GM21717 (cell line): ENCODE measurements around the gene TMEM106C.
"Not testable (repeated sequence)": the region's sequence is repeated elsewhere in the genome, so short reads cannot be mapped to it uniquely, and the experiment has no call there.

Source experiments
- ATAC-seq: cut with Tn5 transposase; IDR thresholded peaks from one replicate; pipeline ENCODE4 v1.9.1; 2021; ENCODE audit warnings: mild to moderate bottlenecking, moderate library complexity; ENCODE audit not compliant: unreplicated experiment

The TMEM106C gene

GRCh38 chr12:47949441-47950341 lies 13.7 kb upstream of the TMEM106C start:
- ATAC-seq = no peak

DNA sequence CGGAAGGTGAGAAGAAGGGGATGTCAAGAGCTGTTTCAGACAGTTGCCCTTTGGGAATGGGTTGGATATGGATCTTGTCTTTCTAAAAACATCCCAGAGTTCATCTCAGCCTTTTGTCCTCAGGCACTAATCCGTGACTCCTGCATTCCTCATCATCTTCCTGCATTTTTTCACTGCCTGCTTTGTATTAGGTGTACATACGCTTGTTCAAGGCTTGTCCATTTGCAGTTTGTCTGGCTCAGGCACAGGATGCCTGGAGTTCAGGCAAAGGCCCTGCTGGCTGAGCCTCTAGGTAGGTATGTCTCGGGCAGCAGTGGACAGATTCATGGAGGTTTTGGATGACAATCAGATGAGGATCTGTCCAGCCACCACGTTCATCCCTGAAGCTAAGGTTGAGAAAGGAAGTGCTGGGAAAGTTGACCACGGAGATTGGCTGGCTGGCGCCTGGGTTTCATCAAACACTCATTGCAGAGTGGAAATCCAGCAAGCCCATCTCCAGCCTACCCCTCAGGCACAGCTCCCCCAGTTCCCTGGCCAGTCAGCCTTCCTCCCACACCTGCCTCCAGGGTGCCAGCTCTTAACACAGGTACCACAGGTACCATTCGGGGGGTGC lies 12.4 kb upstream of the TMEM106C start:
- no peak for ATAC-seq

GRCh38 chr12:47954058-47954457 lies 9.3 kb upstream of the TMEM106C start:
- ATAC-seq = no peak

GRCh38 chr12:47954467-47955045 lies 8.8 kb upstream of the TMEM106C start:
- ATAC-seq = no peak

- ATAC-seq = no peak
Measured at GRCh38 chr12:47955059-47955458, 8.3 kb upstream of the TMEM106C start.

DNA sequence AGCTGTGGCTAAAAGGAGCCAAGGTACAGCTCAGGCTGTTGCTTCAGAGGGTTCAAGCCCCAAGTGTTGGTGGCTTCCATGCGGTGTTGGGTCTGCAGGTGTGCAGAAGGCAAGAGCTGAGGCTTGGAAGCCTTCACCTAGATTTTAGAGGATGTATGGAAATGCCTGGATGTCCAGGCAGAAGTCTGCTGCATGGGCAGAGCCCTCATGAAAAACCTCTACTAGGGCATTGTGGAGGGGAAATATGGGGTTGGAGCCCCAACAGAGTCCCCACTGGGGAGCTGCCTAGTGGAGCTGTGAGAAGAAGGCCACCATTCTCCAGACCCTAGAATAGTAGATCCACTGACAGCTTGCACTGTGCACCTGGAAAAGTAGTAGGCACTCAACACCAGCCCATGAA lies 5.7 kb upstream of the TMEM106C start:
- ATAC-seq = not testable (repeated sequence)

DNA sequence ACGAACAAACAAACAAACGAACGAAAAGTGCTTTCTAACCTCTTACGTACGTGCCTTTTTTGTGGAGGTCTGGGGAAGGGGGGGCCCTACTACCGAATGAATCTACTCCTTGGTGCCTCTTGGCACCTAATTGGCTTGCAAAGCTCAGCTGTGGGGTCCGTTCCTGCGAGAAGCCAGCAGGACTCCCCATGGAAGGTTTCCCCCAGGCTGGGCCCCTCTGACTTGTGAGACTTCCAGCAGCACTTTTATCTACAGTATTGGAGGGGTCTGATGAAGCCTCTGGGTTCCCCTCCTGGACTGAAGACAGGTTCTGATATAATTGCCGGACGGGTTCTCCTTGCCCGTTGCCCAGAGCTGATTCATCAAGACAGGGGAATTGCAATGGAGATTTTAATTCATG lies 1.2 kb upstream of the TMEM106C start:
- ATAC-seq = no peak

DNA sequence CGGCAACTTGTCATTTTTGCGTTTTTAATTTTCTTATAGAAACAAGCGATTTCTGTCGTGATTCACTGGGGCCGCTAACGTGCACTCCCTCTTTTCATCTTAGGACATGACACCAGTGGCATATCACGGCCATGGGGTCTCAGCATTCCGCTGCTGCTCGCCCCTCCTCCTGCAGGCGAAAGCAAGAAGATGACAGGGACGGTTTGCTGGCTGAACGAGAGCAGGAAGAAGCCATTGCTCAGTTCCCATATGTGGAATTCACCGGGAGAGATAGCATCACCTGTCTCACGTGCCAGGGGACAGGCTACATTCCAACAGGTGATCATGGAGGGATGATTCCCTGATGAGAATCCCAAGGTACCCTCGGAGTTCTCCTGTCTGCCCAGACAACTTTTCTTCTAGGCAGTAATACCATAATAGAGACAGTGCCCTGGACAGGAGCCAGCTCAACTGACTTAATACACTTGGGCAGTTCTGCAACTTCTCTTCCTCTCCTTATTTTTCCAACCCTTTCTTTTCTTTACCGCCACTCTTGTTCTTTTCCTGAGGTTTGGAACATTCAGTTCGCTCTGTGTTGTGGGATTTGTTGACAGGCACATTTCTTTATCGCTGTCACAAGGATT lies 821 bp downstream of the TMEM106C start:
- ATAC-seq = no peak

DNA sequence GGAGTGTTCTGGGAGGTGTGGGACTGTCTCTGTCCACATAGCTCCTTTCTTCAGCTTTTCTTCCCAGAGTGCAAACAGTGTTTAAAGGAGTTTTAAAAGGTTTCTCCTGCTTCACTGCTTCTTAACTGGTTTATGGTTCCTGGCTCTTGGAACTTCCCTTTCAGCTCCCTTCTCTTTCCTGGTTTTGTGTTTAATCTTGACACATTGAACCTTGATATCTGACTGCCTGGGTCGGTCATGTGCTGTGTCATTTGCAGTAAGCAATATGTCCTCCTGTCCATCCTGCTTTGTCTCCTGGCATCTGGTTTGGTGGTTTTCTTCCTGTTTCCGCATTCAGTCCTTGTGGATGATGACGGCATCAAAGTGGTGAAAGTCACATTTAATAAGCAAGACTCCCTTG lies 2.2 kb downstream of the TMEM106C start:
- no peak for ATAC-seq

- no peak for ATAC-seq
Measured at GRCh38 chr12:47967461-47968321, 4.3 kb downstream of the TMEM106C start.

DNA sequence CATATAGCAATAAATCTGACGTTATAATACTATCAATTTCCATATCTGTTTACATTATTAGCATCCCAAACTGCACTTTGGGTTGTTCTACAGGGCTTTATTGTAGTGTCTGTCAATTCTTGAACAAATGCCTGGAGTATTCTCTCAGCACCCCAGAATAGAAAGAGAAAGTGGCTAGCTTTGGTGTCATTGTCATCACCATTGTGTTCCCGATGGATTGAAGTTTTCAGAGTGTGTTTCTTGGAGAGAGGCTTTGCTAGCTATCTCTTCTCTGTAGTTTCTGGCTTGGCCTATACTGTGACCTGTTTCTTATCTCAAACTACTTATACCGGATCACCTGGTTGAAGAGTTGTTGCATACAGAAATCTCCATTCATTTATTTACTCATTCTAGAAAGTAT lies 6.4 kb downstream of the TMEM106C start:
- ATAC-seq = no peak

DNA sequence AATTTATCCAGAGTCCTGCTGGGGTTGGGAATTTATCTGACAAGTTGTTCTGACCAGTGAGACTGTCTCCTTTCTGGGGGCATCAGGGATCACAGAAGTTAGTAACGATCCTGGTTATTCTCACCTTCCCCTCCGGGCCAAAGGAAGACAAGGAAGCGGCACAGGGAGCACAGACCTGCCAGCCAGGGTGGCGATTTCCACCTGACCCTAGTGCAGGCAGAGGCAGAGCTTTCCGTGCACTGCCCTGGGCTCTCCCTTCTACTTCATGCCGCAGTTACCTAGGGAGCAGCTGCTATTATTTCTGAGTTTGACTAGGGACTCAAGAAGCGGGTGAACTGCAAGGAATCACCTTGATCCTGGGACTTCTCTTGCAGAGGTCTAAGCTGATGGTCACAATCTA lies 7.4 kb downstream of the TMEM106C start:
- no peak for ATAC-seq

- no peak for ATAC-seq
Measured at GRCh38 chr12:47972895-47973294, 9.5 kb downstream of the TMEM106C start.

DNA sequence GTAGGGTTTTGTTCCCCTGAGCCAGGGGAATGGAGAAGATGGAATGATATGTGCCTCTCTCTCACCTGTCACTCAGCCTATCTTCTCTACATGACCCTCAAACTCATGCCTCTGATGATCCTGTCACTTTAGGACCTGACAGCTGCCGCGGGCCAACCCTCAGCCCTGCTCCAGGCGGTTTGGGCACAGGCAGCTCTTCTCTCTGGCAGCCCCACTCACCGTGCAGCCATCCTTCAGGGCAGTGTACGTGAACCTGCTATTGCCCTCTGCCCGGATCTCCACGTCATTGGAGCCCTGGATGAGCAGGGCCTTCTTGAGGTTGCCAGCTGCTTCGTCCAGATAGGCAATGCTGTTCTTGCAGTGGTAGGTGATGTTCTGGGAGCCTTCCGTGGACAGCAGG lies 10.5 kb downstream of the TMEM106C start:
- ATAC-seq = no peak

GRCh38 chr12:47975036-47975620 lies 11.7 kb downstream of the TMEM106C start:
- no peak for ATAC-seq

DNA sequence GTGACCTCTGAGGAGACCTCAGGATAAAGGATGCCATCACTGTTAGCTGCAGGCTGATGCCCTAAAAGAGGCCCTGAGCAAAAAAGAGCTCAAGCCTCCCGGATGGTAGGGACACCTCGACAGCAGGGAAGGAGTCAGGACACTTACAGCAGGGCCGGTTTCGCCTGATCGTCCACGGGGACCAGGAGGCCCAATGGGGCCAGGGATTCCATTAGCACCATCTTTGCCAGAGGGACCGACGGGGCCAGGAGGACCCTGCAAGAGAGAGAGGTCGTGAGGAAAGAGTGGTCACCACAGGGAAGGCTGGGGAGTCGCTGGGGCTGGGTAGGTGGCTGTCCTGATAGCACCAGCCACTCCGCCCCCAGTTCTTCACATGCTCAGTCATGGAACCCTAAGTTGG lies 12.4 kb downstream of the TMEM106C start:
- ATAC-seq = no peak

DNA sequence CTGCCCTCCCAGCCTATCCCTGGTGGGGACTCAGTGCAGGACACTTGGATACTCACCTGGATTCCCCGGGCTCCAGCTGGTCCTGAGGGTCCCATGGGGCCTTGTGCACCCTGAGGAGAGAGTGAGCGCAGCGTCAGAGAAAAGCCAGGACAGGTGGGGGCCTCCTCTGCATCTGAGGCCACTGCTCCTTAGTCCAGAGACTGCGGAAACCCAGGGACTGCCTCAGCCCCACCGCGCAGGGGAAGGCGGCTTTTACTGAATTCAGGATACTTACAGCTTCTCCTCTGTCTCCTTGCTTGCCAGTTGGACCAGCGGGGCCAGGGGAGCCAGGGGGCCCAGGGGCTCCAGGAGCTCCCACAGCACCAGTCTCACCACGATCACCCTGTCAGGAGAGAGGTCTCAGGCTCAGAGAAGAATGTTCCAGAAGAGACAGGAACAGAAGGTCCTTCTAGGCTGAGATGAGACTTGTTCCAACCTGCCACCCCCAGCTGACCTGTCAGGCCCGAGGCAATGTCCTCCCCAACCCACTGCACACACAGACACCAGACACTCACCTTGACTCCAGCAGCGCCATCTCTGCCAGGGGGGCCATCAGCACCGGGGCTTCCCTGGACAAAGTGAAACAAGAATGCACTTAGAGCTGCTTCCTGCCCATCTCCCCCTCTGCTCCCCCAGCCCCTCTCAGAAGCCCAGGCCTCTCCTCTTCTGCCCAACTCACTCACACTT lies 13.8 kb downstream of the TMEM106C start:
- ATAC-seq = no peak

DNA sequence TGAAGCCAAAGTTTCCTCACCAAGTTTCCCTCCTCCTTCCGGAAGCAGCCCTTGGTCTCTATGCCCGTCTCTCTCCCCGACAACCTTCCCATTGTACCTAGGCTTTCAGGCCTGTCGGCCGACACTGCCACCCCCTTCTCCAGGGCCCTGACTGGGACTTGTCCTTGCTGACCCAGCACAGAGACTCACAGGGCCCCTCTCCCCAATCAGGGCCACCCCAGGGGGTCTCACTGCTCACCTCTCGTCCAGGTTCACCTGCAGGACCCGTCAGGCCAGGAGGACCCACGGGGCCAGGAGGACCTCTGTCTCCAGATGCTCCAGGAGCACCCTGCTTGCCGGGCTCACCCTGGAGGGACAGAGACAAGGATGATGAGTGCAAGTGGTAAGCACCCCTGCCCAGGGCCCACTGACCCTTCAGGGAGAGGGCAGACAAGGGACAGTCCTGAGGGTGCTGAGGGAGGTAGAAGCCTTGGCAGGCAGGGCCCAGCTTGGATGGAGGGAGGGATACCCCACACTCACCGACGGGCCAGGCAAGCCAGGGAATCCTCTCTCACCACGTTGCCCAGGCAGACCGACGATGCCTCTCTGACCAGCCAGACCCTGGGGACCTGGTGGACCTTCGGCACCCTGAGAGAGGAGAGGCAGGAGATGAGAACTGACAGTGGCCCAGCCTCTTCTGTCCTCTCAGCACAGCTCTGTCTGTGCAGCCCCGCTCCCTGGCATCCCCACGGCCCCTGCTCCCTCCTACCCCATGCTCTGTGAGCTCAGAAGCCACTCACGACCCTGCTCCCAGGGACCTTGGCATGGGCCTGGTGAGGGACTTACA lies 14.6 kb downstream of the TMEM106C start:
- no peak for ATAC-seq

- ATAC-seq = no peak
Measured at GRCh38 chr12:47978598-47978873, 15.1 kb downstream of the TMEM106C start.
